ENCODE data around the gene KCNA2.

GRCh38 chr1:110544753-110545152 lies 61.4 kb downstream of the KCNA2 start:
- TF ChIP-seq, protein P1, sequence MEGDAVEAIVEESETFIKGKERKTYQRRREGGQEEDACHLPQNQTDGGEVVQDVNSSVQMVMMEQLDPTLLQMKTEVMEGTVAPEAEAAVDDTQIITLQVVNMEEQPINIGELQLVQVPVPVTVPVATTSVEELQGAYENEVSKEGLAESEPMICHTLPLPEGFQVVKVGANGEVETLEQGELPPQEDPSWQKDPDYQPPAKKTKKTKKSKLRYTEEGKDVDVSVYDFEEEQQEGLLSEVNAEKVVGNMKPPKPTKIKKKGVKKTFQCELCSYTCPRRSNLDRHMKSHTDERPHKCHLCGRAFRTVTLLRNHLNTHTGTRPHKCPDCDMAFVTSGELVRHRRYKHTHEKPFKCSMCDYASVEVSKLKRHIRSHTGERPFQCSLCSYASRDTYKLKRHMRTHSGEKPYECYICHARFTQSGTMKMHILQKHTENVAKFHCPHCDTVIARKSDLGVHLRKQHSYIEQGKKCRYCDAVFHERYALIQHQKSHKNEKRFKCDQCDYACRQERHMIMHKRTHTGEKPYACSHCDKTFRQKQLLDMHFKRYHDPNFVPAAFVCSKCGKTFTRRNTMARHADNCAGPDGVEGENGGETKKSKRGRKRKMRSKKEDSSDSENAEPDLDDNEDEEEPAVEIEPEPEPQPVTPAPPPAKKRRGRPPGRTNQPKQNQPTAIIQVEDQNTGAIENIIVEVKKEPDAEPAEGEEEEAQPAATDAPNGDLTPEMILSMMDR (IDR thresholded peaks at IDR 0.05): no peak
- TF ChIP-seq EZH2phosphoT487 (IDR thresholded peaks at IDR 0.05): no peak
- no peak for TF ChIP-seq EZH2 (IDR thresholded peaks at IDR 0.05)

Data from neural progenitor cell (in vitro differentiated cells).